Mammary epithelial cell (primary cell): ENCODE data around the gene VSIG2.

Source experiments
- CTCF ChIP-seq, 2 donors: IDR thresholded peaks in 1 of 2; conservative IDR thresholded peaks in 1 of 2; 2 replicates each; pipeline ENCODE4 v1.5.1; 2011 to 2012; ENCODE audit warnings: inconsistent platforms in 2 of 2, low read length in 2 of 2, mild to moderate bottlenecking in 2 of 2, control low read depth in 1 of 2, low read depth in 1 of 2; ENCODE audit not compliant: insufficient read depth in 1 of 2; ENCODE audit errors: extremely low read depth in 1 of 2
- EZH2 ChIP-seq: IDR thresholded peaks from 2 replicates; pipeline ENCODE4 v1.6.1; 2012; ENCODE audit warnings: low read length, inconsistent platforms, borderline replicate concordance

GRCh38 chr11:124738713-124739478 lies 13.2 kb downstream of the VSIG2 start:
- TF ChIP-seq CTCF (conservative IDR thresholded peaks at IDR 0.05 in 1 of 2, IDR thresholded peaks at IDR 0.05 in 1 of 2; ENCODE audit: extremely low read depth in 1 of 2, insufficient read depth in 1 of 2, low read depth in 1 of 2, low read length in 2 of 2) (no peak), EZH2 (no peak)
